KBM-7 (cell line): ENCODE measurements around the gene WFDC2.

Experiments
- DNase-seq: peaks from one replicate; pipeline ENCODE4 v3.0.0-alpha.2; 2015
- in situ Hi-C: fragments of 300-500 bp; cut with MboI; formaldehyde crosslinking; loops from 2 replicates; pipeline ENCODE4 v1.14.3; 2020; ENCODE audit warnings: low sequenced_read_pairs, low pct_unique_long_range_greater_than_20kb, mixed read lengths

WFDC2 gene

DNA sequence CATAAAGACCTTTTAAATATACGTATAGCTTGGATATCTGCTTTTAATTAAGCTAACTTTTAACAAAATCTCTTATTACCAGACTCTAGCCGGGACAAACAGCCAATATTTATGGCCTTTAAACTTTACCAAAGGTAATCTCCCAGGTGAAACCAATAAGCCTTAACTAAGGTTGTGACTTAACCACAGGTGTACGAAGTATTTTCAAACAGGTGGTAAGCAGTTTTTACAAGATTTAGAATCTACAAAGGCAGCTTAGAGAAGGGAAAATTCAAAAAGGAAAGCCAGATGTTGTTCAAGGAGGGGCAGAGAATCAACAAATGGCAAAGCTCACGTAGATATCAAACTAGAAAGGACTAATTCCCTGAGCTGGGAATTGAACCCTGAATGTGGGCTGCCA is 15.8 kb downstream of the WFDC2 start:
- in situ Hi-C loops, result no loop called here
- no peak for DNase-seq

DNA sequence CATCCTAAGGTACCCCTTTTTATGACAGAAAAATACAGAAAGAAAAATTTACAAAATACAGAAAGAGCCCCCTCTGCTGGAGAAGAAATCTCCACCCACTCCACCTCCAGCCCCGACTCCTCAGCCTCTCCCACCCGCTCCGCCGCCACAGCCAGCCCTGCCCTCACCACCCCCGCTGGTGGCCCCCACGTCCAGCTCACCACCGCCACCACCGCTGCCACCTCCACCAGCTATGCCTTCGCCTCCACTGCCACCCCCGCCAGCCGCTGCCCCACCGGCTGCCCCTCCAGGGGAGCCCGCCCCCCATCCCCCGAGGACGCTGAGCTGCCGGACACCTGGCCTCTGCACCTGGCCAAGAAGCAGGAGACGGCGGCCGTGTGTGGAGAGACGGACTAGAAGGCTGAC is 17.7 kb downstream of the WFDC2 start:
- in situ Hi-C loops, result no loop called here
- DNase-seq, result peak; percentile 48

DNA sequence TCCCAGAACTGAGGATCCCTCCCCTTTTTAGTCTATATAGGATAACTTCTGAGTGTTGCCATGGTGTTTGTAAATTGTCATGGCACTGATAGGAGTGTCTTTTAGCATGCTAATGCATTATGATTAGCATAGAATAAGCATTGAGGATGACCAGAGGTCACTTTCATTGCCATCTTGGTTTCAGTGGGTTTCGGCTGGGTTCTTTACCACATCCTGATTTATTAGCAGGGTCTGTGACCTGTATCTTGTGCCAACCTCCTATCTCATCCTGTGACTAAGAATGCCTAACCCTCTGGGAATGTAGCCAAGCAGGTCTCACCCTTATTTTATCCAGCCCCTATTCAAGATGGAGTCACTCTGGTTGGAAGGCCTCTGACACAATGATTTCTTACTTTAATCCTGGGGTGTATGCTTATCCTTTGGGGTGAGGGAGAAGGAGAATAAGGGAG is 19.6 kb downstream of the WFDC2 start:
- in situ Hi-C loops, result no loop called here
- no peak for DNase-seq

DNA sequence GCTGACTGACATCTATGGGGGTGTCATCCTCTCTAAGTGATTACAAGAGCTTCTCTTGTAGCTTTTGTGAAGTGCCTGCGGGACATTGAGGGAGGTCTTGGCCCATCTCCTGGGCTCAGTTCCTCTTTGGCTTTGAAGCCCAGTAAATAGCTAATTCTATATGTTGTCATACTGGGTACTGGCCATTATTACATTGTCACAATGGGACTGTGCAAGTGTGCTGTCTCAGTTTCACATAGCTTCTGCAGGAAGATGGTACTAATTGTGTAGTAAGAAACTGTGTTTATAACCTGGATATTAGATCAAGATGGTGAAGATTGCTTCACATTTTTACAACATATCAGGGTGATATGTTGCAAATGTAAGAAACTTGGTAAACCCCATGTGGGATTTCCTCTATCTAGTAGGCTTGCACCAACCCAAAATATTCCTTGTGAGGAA is 26.0 kb downstream of the WFDC2 start:
- no peak for DNase-seq
- in situ Hi-C loops, result no loop called here

DNA sequence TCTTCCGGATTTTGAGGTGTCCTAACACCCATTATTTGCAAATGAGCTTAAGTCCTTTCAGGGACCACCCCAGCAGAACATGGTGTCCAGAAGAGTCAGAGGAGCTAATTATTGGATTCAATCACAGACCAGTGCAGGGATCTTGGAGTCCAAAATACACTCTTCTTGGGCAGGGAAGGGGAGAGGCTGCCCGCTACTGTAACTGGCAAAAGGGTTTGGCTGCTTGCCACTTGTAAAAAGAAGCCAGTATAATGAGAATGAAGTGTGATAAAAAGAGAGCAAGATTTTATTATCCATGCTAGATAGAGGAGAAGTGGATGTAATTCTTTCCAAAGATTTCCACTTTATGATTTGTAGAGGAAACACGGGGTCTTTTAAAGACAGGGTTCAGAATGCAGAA is 26.6 kb downstream of the WFDC2 start:
- DNase-seq, result no peak
- in situ Hi-C loops, result no loop called here

DNA sequence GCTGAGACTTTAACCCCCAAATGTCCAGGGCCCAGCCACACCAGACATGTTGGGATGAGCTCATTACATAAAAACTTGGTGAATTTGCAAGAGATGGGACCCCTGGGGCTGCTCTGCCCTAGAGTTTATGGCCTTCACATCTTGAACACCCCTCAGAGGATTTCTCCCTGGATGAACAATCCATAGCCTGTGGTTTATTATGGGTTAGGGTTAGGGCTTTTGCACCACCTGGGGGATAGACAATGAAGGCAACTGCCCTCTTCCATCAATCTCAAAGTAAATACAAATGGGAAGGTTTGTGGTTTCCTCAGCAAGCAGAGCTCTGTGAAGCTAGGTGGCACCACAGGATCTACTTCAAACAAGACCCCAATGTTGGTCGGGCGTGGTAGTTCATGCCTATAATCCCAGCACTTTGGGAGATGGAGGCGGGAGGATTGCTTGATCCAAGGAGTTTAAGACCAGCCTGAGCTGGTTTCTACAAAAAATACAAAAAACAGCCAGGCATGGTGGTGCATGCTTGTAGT is 28.5 kb downstream of the WFDC2 start:
- in situ Hi-C loops, result no loop called here

DNA sequence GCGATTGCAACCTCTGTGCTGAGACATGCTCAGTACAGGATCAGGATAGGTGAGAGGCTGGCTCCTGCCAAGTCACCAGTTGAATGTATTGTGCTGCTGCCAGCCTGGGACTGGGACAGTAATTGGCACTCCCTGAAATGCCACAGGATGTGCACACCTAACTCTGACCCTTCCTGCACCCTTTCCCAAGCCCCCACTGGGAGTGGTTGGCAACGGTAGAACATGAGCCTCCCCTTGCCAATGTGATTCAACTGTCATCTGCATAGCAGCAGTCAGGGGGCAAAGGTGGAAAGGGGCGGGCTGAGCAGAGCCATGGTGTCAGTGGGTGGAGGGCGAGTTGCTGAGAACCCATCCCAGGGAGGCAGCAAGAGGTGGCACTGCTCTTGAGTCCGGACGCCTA is 30.5 kb downstream of the WFDC2 start:
- DNase-seq, result no peak
- in situ Hi-C loops, result no loop called here

More for the DNA sequence above, 28.5 kb downstream of the WFDC2 start:
- no peak for DNase-seq

DNA sequence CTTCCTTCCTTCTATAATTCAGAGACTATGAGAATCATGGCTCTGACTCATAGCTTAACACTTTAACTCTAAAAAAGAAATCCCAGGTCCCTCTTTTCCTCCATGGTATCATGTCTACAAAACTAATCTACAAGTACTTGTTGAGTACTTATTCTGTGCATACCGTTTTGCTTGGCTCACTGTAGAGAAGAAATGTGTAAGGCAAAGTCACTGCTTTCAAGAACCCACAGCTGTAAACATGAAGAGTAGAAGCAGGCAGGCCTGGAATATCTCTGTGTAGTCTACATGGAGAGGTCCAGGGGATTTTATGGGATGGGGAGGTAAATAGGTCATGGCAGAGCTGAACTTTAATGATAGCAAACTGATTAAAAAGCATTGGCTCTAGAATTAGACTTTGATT is 32.0 kb downstream of the WFDC2 start:
- no peak for DNase-seq
- in situ Hi-C loops, result no loop called here

DNA sequence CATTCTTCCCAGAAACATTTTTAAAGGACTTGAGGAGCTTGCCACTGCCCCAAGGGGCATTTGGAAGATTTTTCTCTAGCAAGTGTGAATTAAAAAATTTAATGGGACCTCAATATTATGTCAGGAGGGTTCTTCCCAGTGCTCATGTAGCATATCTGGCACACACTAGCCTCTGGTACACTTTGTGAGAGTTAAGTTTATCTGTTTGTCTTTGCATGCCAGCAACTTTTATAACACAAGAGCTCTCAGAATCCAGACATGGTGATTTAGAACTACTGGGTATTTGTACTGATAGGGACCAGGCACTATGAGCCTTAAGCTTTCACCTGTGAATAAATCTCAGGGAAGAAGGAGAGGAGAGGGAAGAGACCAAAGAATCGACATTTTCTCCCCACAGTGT is 33.0 kb downstream of the WFDC2 start:
- in situ Hi-C loops, result no loop called here
- no peak for DNase-seq

DNA sequence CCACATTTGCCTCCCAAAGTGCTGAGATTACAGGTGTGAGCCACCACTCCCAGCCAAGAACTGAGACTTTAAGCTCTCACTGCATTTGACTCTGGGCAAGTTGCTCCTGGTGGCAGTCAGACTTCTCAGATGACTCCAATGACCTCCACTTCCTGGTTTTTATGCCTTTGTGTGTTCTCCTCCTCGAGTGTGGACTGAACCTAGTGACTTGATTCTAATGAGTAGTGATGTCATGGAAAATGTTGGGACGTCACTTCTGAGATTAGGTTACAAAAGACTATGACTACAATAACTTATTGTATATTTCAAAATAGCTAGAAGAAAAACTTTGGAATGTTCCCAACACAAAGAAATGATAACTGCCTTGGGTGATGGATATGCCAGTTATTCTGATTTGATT is 33.9 kb downstream of the WFDC2 start:
- in situ Hi-C loops, result no loop called here
- no peak for DNase-seq

DNA sequence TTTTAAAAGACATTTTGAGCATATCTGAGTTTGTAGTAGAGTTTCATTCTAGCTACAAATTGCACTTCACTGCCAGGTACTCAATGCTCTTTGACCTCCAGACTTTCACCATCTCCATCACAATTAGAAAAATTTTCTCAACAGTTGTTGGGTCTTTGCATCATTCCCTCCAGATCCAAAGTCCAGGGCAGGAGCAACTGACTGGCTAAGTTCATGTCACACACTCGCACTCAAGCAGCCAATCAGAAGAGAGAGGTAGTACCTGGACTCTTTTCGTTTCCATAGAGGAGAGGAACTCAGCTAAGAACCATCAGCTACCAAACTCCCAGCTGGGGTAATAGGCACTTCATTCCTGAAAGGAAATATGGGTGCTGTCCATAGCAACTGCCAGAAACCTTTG is 36.8 kb downstream of the WFDC2 start:
- DNase-seq, result no peak
- in situ Hi-C loops, result no loop called here

DNA sequence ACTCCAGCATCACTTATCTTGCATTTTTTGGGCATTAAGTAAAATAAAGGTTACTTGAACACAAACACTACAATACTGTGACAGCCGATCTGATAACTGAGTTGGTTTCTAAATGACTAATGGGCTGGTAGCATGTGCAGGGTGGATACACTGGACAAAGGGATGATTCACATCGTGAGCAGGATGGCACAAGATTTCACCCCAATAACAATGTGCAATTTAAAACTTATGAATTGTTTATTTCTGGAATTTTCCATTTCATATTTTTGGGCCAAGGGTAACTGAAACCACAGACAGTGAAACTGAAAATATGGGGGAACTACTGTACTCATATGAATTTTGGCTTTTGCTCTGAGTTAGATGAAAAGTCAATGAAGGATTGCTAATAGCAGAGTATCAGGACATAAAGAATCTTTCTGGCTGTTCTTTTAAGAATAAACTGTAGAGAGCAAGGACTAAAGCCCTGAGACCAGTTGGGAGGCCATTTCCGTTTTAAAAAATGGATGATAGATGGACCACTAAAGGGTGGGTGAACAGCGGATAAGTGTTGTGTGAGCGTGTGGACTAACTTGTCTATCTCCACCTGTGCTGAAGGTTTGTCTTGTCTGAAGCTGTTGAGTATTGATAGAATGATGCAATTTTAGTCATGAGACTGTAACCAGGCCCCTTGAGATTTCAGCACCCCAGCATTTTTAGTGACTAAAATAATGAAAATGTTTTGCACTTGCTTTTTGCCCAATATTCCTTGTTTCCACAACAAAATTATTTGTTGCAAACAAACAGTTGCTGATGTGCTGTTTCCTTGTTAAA is 37.7 kb downstream of the WFDC2 start:
- in situ Hi-C loops, result no loop called here
- DNase-seq, result no peak

DNA sequence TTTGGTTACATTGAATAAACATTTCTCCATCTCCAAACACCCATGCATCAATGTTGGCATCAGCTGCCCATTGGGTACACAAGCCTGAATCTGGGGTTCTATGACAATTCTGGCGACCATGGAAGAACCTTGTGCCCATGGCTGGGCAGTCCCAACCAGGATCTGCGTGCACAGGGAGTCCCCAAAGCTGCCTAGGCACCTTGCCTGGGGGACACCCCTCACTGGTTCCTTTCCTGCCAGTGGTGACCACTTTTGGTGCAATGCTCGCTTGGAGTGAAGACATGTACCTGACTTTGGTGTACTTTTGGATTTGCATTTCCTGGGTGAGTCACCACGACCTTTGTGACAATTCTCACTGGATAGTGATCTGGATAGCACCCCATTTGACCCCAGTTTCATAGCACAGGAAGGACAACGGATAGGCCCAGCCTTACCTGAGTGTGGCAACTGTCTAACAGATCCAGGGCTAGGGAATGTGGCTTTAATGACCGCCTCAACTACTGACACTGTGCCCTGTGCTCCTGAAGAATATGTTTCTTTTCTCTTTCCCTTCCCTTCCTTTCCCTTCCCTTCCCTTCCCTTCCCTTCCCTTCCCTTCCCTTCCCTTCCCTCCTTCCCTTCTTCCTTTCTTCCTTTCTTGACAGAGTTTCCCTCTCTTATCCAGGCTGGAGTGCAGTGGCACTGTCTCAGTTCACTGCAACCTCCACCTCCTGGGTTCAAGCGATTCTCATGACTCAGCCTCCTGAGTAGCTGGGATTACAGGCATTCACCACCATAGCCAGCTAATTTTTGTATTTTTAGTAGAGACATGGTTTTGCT is 38.7 kb downstream of the WFDC2 start:
- in situ Hi-C loops, result no loop called here
- no peak for DNase-seq

DNA sequence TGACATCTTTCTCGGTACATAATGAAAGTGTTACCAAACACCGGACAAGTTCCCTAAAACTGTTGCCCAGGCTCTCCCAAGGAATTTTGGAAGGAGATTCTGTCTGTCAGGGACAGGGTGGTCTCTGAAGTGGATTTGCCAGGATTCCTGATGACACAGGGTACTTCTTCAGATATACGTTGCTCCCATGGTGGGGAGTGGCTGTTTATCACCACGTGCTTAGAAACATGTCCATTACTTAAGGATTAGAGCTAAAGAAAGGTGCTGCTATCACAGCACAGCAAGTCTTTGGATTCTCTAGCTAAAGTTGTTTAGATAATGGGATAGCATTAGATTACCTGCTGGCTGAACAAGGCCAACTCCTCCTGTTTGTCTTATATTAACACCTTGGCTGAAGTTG is 39.5 kb downstream of the WFDC2 start:
- no peak for DNase-seq
- in situ Hi-C loops, result no loop called here

DNA sequence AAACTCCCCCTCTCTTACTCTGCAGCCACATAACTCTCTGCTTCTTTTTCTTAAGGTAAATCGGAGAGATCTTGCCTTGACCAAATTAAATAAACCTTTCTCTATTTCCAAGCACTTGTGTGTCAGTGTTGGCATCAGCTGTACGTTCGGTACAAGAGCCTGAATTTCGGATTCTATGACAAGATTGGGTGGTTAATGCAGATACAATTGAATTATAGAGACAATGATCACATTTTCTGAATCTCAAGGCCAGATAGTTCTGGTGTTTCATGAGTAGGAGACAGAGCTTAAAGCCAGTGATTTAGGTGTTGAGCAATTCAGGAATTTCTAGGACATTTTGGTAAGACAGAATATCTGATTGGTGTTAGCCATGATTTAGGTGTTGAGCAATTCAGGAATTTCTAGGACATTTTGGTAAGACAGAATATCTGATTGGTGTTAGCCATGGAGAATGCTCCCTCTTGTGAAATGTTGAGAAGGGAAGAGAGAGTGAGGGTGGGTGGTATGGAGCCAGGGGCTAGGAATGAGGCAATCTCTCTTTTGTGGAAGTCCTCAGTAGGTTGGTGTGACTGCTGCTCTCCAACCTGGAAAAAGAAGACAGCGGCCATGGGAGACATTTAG is 40.8 kb downstream of the WFDC2 start:
- in situ Hi-C loops, result no loop called here
- DNase-seq, result no peak

DNA sequence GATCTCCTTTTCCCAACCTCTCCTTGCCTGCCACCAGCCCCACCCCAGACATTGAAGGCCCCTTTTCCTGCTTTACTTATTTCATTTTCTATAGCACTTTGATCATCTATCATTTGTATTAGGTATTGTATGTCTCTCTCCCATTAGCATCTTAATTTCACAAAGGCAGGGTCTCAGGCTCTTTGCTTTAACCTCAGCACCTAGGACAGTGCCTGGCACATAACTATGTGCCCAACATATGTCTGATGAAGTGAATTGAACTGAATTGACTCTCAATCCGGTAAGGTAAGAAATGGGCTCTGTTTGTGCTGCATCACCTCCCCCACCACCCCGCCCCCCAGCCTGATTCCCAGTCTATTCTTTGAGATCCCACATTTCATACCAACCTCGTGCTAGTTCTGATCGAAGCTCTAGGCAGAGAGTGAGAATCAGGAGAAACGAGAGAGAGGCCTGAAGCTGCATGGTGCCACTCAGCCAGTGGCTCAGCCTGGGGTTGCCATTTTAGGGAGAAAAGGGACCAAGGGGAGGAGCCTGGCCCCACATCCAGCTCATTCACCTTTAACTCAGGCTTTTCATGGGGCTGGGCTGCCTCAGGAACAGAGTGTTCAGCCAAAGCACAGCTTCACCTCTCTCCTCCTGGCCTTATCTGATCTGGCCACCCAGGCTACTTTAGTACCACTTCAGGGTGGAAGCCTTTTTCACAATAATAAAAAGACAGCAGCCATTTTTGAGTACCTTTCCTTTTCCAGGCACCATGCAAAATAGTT is 45.8 kb downstream of the WFDC2 start, which contains the start of gene SPINT3:
Gene SPINT3, minus strand, starts transcription at position 476 of the 767 bp plus-strand sequence. Its CDS starts 14 bp downstream, at position 462.
- DNase-seq, result no peak
- in situ Hi-C loops, result no loop called here

DNA sequence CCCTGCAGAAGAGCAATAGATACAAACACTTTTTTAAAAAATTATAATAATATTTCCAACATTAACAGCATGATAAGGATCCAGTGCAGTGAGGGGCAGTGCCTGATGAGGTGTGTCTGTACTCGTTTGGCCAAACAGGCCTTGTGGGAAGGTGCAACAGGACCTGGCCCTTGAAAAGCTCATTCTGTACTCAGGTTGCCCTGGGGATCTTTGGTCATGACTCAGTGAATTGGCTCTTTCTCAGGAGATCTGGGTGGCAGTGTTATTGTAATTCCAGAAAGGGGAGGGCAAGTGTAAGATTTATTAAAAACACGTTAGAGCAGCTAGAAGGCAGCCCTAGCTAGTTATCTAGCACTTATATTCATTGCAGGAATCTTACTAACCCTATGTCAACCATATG is 48.7 kb downstream of the WFDC2 start:
- DNase-seq, result no peak
- in situ Hi-C loops, result no loop called here

DNA sequence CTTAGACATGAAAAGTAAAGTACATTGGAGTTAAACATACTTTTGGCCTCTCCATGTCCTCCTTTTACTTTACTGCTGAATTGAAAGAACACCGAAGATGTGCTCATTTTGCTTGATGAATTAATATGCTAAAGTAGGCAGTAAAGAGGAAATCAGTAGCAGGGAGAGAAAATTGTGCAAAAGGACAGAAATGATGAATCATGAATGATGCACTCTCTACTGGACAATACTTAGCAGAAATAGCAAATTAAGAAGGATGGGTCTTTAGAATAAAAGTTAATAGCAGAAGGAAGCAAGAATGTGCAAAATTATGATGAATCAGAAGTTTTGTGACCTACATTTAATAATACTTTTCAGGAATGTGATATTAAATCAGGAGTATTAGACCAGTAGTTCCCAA is 54.3 kb downstream of the WFDC2 start:
- no peak for DNase-seq
- in situ Hi-C loops, result no loop called here

DNA sequence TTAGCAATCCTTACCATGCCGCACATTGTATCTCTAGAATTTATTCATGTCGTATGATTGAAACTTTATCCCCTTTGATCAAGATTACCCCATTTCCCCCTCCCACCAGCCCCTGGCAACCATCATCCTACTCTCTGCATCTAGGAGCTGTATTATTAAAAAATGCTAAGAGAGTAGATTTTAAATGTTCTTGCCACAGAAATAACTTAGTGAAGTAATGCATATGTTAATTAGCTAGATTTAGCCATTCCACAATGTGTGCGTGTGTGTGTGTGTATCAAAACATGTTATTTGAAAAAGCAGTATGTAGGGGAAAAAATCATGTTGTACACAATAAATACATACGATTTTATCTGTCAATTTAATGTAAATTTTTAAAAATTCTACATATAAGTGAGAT is 57.7 kb downstream of the WFDC2 start:
- in situ Hi-C loops, result no loop called here
- no peak for DNase-seq
